Nephron progenitor cell (in vitro differentiated cells): ENCODE measurements around the gene PIGN.
"Not testable (repeated sequence)": the region's sequence is repeated elsewhere in the genome, so short reads cannot be mapped to it uniquely, and the experiment has no call there.

ENCODE experiments used
- DNase-seq: peaks from one replicate; pipeline ENCODE4 v3.0.0; 2021
- H3K27ac Mint-ChIP-seq: 2 replicates; pipeline ENCODE4 v1.8.0; 2021; ENCODE audit warnings: mild to moderate bottlenecking, moderate library complexity, mixed read lengths
- H3K27me3 Mint-ChIP-seq: 2 replicates; pipeline ENCODE4 v1.8.0; 2021; ENCODE audit warnings: mild to moderate bottlenecking, low read depth, mixed read lengths; ENCODE audit not compliant: poor library complexity
- H3K36me3 Mint-ChIP-seq: 2 replicates; pipeline ENCODE4 v1.8.0; 2021; ENCODE audit warnings: low read depth, mixed read lengths
- H3K4me1 Mint-ChIP-seq: 2 replicates; pipeline ENCODE4 v1.8.0; 2021; ENCODE audit warnings: mixed read lengths
- H3K4me3 Mint-ChIP-seq: 2 replicates; pipeline ENCODE4 v1.8.0; 2021; ENCODE audit warnings: mild to moderate bottlenecking, moderate library complexity, mixed read lengths
- H3K9me3 Mint-ChIP-seq: 2 replicates; pipeline ENCODE4 v1.8.0; 2021; ENCODE audit warnings: mild to moderate bottlenecking, moderate library complexity, mixed read lengths
- TF ChIP-seq, protein P1 (sequence below): fragments of 200-600 bp; sonication (generic); IDR thresholded peaks from 2 replicates; pipeline ENCODE4 v1.5.0; 2021; ENCODE audit warnings: antibody characterized with exemption

The PIGN gene

DNA sequence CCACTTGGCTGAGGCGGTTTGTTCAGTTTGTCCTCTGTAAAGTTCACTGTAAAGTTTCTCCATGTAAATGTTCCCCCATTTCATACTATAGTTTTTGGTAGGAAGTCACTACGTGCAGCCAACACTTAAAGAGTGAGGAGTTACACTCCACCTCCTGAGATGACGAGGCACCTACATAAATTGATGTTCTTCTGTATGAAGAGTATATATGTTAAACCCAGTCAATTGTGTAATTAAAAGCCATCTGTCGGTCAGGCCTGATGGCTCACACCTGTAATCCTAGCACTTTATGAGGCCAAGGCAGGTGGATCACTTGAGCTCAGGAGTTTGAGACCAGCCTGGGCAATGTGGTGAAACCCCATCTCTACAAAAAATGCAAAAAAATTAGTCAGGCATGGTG lies 7.6 kb downstream of the PIGN start:
- TF ChIP-seq, protein P1, sequence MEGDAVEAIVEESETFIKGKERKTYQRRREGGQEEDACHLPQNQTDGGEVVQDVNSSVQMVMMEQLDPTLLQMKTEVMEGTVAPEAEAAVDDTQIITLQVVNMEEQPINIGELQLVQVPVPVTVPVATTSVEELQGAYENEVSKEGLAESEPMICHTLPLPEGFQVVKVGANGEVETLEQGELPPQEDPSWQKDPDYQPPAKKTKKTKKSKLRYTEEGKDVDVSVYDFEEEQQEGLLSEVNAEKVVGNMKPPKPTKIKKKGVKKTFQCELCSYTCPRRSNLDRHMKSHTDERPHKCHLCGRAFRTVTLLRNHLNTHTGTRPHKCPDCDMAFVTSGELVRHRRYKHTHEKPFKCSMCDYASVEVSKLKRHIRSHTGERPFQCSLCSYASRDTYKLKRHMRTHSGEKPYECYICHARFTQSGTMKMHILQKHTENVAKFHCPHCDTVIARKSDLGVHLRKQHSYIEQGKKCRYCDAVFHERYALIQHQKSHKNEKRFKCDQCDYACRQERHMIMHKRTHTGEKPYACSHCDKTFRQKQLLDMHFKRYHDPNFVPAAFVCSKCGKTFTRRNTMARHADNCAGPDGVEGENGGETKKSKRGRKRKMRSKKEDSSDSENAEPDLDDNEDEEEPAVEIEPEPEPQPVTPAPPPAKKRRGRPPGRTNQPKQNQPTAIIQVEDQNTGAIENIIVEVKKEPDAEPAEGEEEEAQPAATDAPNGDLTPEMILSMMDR: no peak
- Mint-ChIP-seq H3K27me3 (no peaks in the 10 kb centered on the region), H3K36me3 (peaks cover 2% of the 10 kb centered on the region), H3K27ac (peak overlapping the region; percentile 3), H3K4me1 (peaks cover 6% of the 10 kb centered on the region), H3K4me3 (no peak overlapping the region), H3K9me3 (no peaks in the 10 kb centered on the region)
- DNase-seq: no peak

DNA sequence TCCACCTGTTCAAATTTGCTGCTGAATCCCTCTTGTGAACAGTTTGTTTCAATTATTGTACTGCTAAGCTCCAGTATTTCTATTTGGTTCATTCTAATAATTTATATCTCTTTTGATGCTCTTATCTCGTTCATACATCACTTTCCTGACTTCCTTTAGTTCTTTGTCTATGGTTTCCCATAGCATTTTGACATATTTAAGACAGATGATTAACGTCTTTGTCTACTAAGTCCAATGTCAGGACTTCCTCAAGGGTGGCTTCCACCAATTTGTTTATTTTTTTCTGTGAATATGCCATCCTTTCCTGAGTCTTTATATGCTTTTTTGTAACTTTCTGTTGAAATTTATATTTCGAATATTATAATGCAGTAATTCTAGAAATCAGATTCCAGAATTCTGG lies 9.6 kb downstream of the PIGN start:
- H3K27me3 Mint-ChIP-seq: peaks cover 11% of the 10 kb centered on the region
- H3K36me3 Mint-ChIP-seq: peaks cover 4% of the 10 kb centered on the region
- H3K4me1 Mint-ChIP-seq: no peaks in the 10 kb centered on the region
- no peak for DNase-seq
- H3K4me3 Mint-ChIP-seq: no peak overlapping the region
- TF ChIP-seq, protein P1: no peak
- H3K9me3 Mint-ChIP-seq: no peaks in the 10 kb centered on the region
- no peak overlapping the region for H3K27ac Mint-ChIP-seq

DNA sequence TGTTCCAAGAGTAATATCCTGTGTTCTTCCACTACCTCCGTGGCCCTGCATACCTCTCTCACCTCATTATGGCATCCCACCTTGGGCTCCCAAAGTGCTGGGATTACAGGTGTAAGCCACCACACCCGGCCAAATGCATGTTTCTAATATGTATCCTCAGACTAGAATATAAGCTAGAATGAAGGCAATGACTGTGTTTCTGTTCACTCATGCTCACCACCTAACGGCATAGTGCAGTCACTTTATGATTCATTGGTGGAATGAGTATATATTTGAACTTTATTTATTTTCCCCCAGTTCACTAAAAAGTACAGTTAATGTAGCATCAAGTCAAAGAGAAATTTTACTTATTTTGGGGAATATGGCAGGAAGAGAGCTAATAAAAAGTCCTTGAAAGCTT lies 11.3 kb downstream of the PIGN start:
- Mint-ChIP-seq H3K4me3 (no peak overlapping the region), H3K9me3 (no peaks in the 10 kb centered on the region), H3K27me3 (peaks cover 11% of the 10 kb centered on the region), H3K36me3 (peaks cover 4% of the 10 kb centered on the region), H3K4me1 (no peaks in the 10 kb centered on the region), H3K27ac (no peak overlapping the region)
- no peak for DNase-seq
- TF ChIP-seq, protein P1: no peak

DNA sequence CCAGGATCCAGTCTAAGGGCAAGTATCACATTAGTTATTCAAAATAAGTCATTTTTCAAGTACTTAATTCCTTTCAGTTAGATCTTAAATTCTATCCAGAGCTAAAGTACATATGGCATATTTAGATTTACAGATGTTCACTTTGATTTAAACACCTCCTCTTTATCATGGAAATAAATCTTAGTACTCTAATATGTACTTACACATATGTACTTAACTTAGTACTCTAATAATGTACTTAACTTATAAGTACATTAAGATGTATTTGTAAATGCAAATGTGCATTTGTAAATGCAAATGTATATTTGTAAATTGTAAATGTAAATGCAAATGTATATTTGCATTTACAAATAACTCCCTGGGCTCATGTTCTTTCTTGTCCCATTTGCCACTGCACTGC lies 14.6 kb downstream of the PIGN start:
- no peaks in the 10 kb centered on the region for H3K4me1 Mint-ChIP-seq
- H3K9me3 Mint-ChIP-seq: no peaks in the 10 kb centered on the region
- TF ChIP-seq, protein P1: no peak
- H3K36me3 Mint-ChIP-seq: peaks cover 9% of the 10 kb centered on the region
- H3K27me3 Mint-ChIP-seq: peaks cover 11% of the 10 kb centered on the region
- H3K27ac Mint-ChIP-seq: no peak overlapping the region
- DNase-seq: no peak
- H3K4me3 Mint-ChIP-seq: no peak overlapping the region

DNA sequence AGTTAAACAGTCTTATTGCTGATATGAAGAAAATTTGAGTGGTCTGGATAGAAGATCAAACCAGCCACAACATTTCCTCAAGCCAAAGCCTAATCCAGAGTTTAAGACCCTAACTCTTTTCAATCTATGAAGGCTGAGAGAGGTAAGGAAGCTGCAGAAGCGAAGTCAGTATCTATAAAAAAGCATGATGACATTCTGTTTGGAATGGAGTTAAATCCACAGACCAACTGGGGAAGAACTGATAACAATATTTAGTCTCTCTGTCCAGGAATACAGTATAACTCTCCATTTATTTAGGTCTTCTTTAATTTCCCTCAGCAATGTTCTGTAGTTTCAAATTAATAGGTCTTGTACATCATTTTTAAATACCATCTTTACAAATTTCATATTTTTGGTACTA lies 16.0 kb downstream of the PIGN start:
- Mint-ChIP-seq H3K27ac (no peak overlapping the region), H3K27me3 (peaks cover 11% of the 10 kb centered on the region), H3K4me3 (no peak overlapping the region), H3K9me3 (peaks cover 13% of the 10 kb centered on the region), H3K4me1 (no peaks in the 10 kb centered on the region), H3K36me3 (peaks cover 20% of the 10 kb centered on the region)
- no peak for DNase-seq
- TF ChIP-seq, protein P1: no peak

DNA sequence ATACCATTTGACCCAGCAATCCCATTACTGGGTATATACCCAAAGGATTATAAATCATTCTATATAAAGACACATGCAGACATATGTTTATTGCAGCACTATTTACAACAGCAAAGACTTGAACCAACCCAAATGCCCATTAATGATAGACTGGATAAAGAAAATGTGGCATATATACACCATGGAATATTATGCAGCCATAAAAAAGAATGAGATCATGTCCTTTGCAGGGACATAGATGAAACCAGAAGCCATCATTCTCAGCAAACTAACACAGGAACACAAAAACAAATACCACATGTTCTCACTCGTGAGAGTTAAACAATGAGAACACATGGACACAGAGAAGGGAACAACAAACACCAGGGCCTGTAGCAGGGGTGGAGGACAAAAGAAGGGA lies 20.3 kb downstream of the PIGN start:
- H3K4me1 Mint-ChIP-seq, H3K27ac Mint-ChIP-seq, H3K27me3 Mint-ChIP-seq, H3K4me3 Mint-ChIP-seq, DNase-seq: not testable (repeated sequence)
- peaks cover 28% of the 10 kb centered on the region for H3K9me3 Mint-ChIP-seq
- peaks cover 51% of the 10 kb centered on the region for H3K36me3 Mint-ChIP-seq
